Head of caudate nucleus (tissue), 42 donors: Measurements from ENCODE around the gene KRT6B.

Experiments used
- DNase-seq, 42 donors: peaks; one replicate each; pipeline versions ENCODE4 v3.0.0 to v3.0.0-alpha.2; 2020 to 2021; ENCODE audit warnings: mixed read lengths in 7 of 42
- intact Hi-C: fragments of 100-400 bp; cut with DNase I; formaldehyde crosslinking; loops from one replicate; pipeline ENCODE4 v1.15.0; 2022

KRT6B gene

GRCh38 chr12:52439420-52439819, 12.5 kb downstream of the KRT6B start:
- peak in 1 of 42 donors; percentile 8 for DNase-seq
- intact Hi-C loops, result no loop called here

DNA sequence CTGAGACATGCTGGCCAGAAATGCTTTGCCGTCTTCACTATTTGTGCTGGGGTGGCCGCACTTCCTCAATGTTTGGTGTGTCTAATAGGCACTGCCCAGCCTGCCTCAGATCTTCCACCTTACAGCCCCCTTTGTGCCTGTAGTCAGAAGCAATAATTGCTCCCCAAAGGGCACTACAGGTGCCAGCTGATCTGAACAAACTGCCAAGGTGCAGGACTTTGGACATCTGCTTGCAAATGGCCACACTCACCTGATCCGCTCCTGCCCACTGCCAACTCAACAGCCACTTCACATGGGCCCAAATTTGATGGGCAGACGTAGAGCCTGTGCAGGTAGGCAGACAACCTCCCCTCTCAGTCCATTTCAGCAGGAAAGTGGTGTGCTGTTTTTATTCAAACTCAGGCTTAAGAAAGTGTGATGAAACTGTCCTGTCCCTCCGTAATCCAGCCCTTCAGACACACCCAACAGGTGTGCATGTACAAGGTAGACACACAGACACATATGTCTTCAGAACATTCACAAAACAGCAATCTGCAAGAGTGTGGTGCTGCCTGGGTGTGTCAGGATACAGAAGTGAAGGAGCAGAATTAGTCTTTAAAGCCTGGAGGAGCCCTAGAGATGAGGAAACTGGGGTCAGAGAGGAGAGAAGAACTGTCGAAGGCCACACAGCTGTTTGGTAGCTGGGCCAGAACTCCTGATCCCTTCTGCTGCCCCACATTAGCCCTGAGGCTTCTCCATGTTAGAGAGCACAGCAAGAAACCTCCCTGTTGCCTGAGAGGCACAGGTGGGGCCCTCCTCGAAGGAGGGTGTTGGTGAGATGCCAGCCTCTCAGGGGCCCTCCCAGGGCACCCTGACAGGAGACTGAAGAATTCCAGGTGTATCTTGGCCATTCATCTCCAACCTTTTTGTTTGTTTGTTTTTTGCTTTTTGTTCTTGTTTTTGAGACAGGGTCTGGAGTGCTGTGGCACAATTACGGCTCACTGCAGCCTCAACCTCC, 13.3 kb downstream of the KRT6B start:
- peak in 1 of 42 donors; percentile 17 for DNase-seq
- intact Hi-C loops, result no loop called here

DNA sequence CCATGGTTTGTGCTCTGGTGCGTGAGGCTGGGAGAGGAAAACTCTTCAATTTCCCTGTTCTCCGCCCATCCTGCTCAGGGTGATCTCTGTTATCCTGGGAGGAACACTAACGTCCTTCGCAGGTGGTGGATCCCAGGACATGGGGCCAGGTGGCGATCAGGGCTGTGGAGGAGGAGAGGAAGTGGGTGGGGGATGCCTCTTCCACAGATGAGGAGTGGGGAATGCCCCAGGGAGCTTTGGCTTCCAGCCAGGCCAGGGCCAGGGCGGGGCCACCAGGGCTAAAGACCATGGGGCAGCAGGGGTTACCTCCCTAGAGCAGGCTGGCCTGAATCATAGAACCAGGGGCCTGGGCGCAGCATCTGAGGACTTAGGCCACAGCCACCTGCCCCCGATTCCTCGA, 14.4 kb downstream of the KRT6B start:
- peak in 1 of 42 donors; percentile 15 for DNase-seq
- intact Hi-C loops, result no loop called here

DNA sequence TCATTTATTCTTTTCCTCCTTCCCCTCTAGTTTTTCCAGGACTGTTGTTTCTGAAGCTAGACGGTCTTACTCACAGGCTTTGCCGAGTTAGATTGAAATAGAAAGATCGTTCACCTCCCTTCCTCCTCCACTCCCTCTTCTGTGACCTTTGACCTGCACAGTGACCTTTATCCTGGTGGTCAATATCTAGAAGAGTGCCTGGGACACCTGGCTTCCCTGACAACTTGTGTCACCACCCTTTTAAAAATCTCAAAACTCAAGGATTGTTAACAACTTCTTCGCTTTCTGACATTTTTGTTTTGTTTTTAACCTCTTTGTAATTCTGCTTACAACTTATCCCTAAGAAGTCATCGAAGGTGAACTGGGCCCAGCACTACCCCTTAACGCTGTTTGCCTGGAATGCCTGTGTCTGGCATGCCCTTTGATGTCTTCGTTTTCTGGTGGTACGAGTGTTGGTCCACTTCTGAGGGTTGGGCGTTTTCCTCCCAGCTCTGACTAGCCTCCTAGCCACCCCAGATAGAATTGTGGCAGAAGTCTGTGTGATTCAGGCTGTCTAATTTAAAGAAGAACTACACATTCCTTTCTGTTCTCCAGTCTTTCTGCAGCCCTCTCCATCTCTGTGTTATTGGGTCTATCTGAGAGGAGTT, 15.0 kb downstream of the KRT6B start:
- intact Hi-C loops, result no loop called here
- peak in 1 of 42 donors; percentile 3 for DNase-seq

DNA sequence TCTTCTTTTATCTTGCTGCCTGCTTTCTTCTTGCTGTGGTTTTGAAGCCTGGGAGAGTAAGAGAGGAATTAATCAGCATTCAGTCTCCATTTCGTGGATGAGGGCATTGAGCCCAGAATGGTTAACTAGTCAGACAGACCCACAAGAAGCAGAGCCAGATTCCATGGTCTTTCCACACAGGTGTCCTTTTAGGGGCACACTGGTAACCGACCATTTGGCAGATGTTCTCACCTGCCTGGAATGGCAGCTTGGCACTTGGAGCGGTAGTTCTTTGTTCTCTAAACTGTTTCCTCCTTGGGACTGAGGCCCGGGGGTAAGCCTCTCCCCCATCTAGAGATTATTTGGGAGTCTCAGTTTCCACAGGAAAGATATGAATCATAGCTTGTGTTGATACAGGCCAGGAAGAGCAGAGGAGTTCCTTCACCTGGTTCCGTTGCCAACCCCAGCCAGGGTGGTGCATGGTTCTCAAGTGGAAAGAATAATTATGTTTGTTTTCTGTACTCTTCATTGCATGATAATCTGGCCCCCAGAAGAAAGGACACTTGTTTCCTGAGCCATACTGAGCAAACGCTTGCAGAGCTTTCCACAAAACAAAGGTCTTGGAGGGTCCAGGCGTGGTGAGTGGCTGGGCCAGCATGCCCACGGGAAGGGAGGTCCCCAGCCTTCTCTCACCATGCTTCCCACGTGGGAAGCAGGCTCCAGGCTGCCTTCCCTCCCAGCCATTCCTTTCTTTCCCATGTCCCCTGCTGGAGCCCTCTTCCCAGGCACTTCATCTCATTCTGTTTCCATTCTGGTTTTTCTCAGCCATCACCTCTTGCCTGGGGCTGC, 15.7 kb downstream of the KRT6B start:
- intact Hi-C loops, result no loop called here
- DNase-seq, result peak in 3 of 42 donors; percentile 6 to 22 (median 10)

- DNase-seq, result peak in 1 of 42 donors; percentile 6
- intact Hi-C loops, result no loop called here
Measured at GRCh38 chr12:52435659-52435999, 16.3 kb downstream of the KRT6B start.

DNA sequence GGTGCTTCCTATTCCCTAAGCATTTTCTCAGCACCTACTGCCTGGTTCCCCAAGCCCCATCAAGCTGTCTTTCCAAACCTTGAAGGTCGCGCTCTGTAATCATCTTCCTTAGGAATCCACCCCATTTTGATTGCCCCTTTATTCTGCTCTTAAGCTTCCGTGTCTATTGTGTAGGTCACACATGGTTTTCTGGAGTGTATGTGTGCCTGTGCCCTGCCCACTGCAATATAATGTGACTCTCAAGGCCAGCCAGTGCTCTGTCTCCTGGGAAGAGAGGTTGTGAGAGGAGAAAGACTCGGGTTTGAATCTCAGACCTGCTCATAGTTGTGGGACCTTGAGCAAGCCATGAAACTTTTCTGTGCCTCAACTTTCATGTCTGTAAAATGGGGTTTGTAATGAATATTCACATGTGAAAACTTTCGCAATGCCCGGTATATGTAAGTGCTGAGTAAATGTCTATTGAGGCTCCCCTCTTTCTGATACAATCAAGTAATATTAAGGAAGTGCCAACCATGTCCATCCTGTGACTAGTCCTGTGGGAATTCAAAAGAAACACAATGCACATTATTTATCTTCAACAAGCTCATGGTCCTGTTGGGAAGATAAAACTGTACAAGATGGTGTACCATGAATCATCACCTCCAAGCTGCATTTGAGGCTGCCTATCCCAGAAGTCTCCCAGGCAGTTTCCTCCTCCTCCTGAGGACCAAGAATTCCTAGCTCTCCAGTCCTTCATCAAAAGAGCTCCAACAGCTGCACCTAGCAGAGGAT, 17.0 kb downstream of the KRT6B start:
- intact Hi-C loops, result no loop called here
- DNase-seq, result no peak

DNA sequence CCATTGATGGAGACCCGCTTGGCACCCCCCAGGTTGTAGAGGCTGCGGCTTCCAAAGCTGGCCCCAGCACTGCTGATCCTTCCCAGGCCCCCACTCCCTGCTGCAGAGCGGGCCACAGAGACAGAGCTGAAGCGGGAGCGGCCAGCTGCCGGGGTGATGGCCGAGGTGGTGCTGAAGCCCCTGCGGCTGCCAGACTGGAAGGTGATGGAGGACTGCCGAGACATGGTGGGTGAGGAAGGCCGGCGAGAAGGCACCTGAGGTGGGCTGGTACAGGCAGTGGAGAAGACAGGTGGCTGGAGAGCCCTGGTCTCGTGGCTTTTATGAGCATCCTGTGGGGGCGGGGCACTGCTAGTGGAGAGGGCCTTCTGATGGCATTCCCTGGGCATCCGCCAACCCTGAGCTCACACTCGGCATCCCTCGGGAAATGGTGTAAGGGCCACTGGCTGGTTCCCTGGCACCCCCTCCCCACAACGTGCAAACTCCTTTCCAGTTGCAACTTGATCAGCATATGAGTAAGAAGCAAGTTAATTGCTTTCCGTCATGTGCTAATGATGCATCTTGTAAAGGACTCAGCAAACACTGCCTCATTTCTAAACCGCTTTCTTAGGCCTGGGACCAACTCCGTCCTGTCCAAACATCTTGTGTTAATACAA, 17.7 kb downstream of the KRT6B start, which contains the start of gene KRT75:
TSS of gene KRT75 (minus strand) at position 291 of the 653 bp plus-strand sequence. CDS start at position 224, 67 bp downstream.
- DNase-seq, result peak in 1 of 42 donors; percentile 20

GRCh38 chr12:52433501-52434080, 18.4 kb downstream of the KRT6B start:
- peak in 1 of 42 donors; percentile 17 for DNase-seq
- intact Hi-C loops, result no loop called here

More for the DNA sequence above, 17.7 kb downstream of the KRT6B start, which contains the start of gene KRT75:
- intact Hi-C loops, result no loop called here

DNA sequence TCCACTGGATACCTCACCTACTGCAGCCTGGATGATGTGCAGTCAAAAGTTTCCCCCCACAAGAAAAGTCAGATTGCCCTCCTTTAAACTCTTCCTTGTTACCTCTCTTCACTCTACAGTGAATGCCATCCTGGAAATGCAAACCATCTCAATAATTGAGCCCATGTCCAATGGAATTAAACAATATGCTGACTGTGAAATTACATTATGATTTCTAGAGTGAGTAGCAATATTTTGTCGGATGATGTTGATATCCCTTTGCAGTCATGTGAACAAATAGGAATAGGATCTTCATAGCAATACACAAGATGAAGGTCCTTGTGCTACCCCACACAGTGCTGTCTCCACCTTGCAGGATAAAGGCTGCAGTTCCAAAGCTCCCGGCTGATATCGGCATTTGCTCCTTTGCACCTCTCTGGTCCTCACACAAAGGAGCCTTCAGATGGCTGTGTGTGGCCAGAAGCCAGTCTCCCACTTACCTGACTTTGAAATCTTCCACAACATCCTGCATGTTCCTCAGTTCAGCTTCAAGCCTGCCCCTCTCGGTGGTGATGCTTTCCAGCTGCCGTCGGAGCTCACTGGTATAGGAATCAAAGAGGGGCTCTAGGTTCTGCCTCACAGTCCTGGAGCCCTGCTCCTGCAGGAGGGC, 19.3 kb downstream of the KRT6B start:
- no peak for DNase-seq
- intact Hi-C loops, result no loop called here

DNA sequence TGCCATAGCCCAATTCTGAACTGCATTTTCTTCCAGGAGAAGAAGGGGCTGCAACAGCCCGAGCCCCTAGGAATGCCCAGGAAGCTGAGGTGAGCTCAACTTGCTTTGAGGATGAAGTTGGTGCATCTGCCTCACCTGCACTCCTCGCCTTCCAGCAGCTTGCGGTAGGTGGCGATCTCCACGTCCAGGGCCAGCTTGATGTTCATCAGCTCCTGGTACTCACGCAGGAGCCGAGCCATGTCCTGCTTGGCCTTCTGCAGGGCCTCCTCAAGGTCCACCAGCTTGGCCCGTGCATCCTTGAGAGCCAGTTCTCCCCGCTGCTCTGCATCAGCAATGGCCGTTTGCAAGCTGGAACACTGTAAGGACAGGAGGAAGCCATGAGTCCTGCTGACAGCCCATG, 23.8 kb downstream of the KRT6B start:
- intact Hi-C loops, result no loop called here
- DNase-seq, result no peak

- no peak for DNase-seq
- intact Hi-C loops, result no loop called here
Measured at GRCh38 chr12:52427083-52427482, 24.9 kb downstream of the KRT6B start.

- intact Hi-C loops, result no loop called here
- no peak for DNase-seq
Measured at GRCh38 chr12:52426034-52426433, 25.9 kb downstream of the KRT6B start.

DNA sequence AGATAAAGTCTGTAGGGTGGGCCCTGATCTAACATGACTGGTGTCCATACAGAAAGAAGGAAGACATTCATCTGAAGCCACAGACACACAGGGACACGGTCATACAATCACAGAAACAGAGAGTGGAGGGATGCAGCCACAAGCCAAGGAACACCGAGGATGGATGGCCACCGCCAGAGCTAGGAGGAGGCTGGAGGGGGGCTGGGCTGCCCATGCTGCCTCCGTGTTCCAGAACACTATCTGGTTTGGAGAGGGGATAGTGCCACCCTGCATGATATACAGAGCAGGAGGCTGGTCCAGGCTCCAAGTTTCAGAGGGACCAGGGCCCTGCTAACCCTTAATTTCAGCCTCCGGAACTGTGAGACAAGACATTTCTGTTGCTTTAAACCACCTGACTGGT, 26.5 kb downstream of the KRT6B start:
- intact Hi-C loops, result no loop called here
- DNase-seq, result no peak

- no peak for DNase-seq
- intact Hi-C loops, result no loop called here
Measured at GRCh38 chr12:52423661-52424500, 28.1 kb downstream of the KRT6B start.

DNA sequence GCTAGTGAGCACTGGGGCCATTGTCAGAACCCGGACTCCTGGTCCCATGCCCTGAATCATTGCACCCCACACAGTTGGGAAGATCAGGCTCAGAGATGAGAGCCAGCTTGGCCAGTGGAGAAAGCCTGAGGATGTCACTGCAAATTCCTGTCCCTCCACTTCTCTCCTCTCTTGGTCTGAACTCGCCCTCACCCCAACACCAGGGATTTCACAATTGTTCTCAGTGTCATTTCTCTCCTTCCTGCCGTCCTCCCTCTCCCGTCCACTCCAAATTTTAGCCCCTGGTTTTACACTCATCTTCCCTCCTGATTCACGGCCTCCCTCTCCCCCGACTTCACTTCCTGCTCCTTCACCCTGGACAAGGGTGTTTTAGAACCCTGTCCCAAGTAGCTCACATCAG, 28.9 kb downstream of the KRT6B start:
- DNase-seq, result no peak
- intact Hi-C loops, result no loop called here
